Gastroesophageal sphincter (tissue), 4 donors: ENCODE results near the gene ATP4A. TPM values are rescaled to one million over a fixed set of nuclear protein-coding genes. Genes with fewer than 3 reads are reported as not detected.

ENCODE experiments used
- ATAC-seq: fragments of 150-250 bp; one replicate; pipeline ENCODE4 v1.9.1; 2016; ENCODE audit warnings: mild to moderate bottlenecking, moderate library complexity
- H3K27ac ChIP-seq, 4 donors: fragments of 200-600 bp; sonication (generic) in 3 of 4; 1 replicate in 3 of 4; 2 replicates in 1 of 4; pipeline ENCODE4 v1.5.1; 2016 to 2019
- H3K27me3 ChIP-seq: fragments of 200-600 bp; sonication (generic); one replicate; pipeline ENCODE4 v1.5.1; 2019
- H3K36me3 ChIP-seq, 2 donors: fragments of 200-600 bp; sonication (generic); one replicate each; pipeline ENCODE4 v1.5.1; 2019; ENCODE audit warnings: control low read depth in 1 of 2
- H3K4me1 ChIP-seq, 3 donors: fragments of 200-600 bp; sonication (generic); 1 replicate in 2 of 3; 2 replicates in 1 of 3; pipeline ENCODE4 v1.5.1; 2016 to 2019; ENCODE audit warnings: control low read depth in 2 of 3
- H3K4me3 ChIP-seq, 2 donors: fragments of 200-600 bp; sonication (generic); one replicate each; pipeline ENCODE4 v1.5.1; 2019; ENCODE audit warnings: mild to moderate bottlenecking in 1 of 2, moderate library complexity in 1 of 2
- H3K9me3 ChIP-seq, 3 donors: fragments of 200-600 bp; sonication (generic); one replicate each; pipeline ENCODE4 v1.5.1; 2017 to 2019; ENCODE audit warnings: control low read depth in 2 of 3
- EP300 ChIP-seq: sonication (generic); formaldehyde crosslinking; IDR thresholded peaks from one replicate; pipeline ENCODE4 v1.6.1; 2017; ENCODE audit warnings: antibody characterized with exemption, mild to moderate bottlenecking
- POLR2A ChIP-seq, 2 donors: fragments of 450-650 bp; IDR thresholded peaks; one replicate each; pipeline ENCODE4 v1.6.1; 2017; ENCODE audit warnings: antibody characterized with exemption in 2 of 2, mild to moderate bottlenecking in 2 of 2, moderate library complexity in 1 of 2
- POLR2AphosphoS5 ChIP-seq: sonication (generic); formaldehyde crosslinking; IDR thresholded peaks from one replicate; pipeline ENCODE4 v1.6.1; 2017; ENCODE audit warnings: antibody characterized with exemption
- WGBS, 2 donors: methylation state at CpG; one replicate each; pipeline ENCODE4 v1.1.5; 2018; ENCODE audit warnings: low coverage in 1 of 2; 5-methylcytosine and 5-hydroxymethylcytosine counted together
- total RNA-seq, 4 donors: library from RNA; depleted of rRNA; stranded (reverse); fragments of >200 nt; gene quantifications; one replicate each; pipeline ENCODE4 v1.1.0, GENCODE V29; 2016
- TF ChIP-seq, protein P1 (sequence below), 4 experiments: fragments of 200-600 bp in 2 of 4; fragments of 450-650 bp in 2 of 4; sonication (generic) in 1 of 4; IDR thresholded peaks; one replicate each; pipeline ENCODE4 v1.5.1; 2017 to 2019; ENCODE audit warnings: antibody characterized with exemption in 4 of 4, mild to moderate bottlenecking in 2 of 4, moderate library complexity in 2 of 4

Gene ATP4A
- total RNA-seq, 4 donors from 2014 or later = not detected

DNA sequence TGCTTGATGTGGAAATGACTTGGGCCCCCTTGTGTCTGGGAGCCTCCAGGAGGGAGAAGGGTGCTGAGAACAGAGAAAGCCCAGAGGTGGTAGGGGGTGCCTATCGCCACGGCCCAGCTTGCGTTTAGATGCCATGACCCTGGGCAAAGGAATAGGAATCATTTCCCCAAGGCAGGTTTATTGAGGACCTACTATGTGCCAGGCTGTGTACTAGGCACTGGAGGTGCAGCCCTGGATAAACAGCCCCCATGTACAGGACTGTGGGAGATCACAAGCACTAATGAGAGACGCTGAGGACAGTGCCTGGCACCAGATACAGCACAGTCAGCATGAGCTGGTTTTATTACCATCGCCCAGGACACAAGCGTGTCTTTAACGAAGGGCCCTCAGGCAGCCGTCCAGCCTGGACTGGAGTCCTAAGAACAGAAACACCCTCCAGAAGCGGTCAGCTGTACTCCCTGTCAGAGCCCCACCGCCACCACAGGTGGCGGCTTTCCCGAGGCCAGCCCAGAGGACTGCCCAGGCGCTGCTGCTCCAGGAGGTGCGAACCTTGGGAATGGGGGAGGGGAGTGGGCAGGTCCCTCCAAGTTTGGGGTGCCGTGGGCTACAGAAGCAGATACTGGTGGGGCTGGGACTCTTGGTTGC lies 13.5 kb downstream of the ATP4A start:
- H3K36me3 ChIP-seq = peaks cover 0 to 15% of the 10 kb centered on the region in 2 donors
- no peak for ATAC-seq
- 84% methylated on average over 7 of the region's 15 CpGs; no CpG with 5 or more reads in 1 of the 2 donors for WGBS, 2 donors
- H3K4me3 ChIP-seq = no peak overlapping the region
- H3K4me1 ChIP-seq = peaks cover 0 to 35% (median 8%) of the 10 kb centered on the region in 3 donors
- no peaks in the 10 kb centered on the region for H3K27me3 ChIP-seq
- no peak for TF ChIP-seq POLR2A (IDR thresholded peaks at IDR 0.05)
- TF ChIP-seq, protein P1, sequence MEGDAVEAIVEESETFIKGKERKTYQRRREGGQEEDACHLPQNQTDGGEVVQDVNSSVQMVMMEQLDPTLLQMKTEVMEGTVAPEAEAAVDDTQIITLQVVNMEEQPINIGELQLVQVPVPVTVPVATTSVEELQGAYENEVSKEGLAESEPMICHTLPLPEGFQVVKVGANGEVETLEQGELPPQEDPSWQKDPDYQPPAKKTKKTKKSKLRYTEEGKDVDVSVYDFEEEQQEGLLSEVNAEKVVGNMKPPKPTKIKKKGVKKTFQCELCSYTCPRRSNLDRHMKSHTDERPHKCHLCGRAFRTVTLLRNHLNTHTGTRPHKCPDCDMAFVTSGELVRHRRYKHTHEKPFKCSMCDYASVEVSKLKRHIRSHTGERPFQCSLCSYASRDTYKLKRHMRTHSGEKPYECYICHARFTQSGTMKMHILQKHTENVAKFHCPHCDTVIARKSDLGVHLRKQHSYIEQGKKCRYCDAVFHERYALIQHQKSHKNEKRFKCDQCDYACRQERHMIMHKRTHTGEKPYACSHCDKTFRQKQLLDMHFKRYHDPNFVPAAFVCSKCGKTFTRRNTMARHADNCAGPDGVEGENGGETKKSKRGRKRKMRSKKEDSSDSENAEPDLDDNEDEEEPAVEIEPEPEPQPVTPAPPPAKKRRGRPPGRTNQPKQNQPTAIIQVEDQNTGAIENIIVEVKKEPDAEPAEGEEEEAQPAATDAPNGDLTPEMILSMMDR (IDR thresholded peaks at IDR 0.05) = no peak
- TF ChIP-seq POLR2AphosphoS5 = no peak
- no peak for TF ChIP-seq EP300
- H3K9me3 ChIP-seq = no peaks in the 10 kb centered on the region
- H3K27ac ChIP-seq = no peak overlapping the region

- Histone ChIP-seq H3K9me3 (no peaks in the 10 kb centered on the region), H3K4me3 (no peak overlapping the region), H3K27ac (no peak overlapping the region), H3K36me3 (peaks cover 0 to 15% of the 10 kb centered on the region in 2 donors), H3K4me1 (peaks cover 0 to 42% (median 13%) of the 10 kb centered on the region in 3 donors), H3K27me3 (no peaks in the 10 kb centered on the region)
- TF ChIP-seq, protein P1 (IDR thresholded peaks at IDR 0.05) = peak in 3 of 4 experiments; percentile 61 to 81 (median 75)
- no peak for TF ChIP-seq POLR2AphosphoS5
- WGBS, 2 donors = 21 to 23% methylated on average over 5 to 6 of the region's 6 CpGs
- peak; percentile 12 for ATAC-seq
Observed at GRCh38 chr19:35549174-35549788, 14.2 kb downstream of the ATP4A start.

- TF ChIP-seq POLR2AphosphoS5 (no peak), EP300 (no peak), POLR2A (IDR thresholded peaks at IDR 0.05) (no peak)
- TF ChIP-seq, protein P1 (IDR thresholded peaks at IDR 0.05) = no peak
- H3K4me3 ChIP-seq = peak overlapping the region in 1 of 2 donors; percentile 82
- no peak for ATAC-seq
- peaks cover 0 to 44% (median 15%) of the 10 kb centered on the region in 3 donors for H3K4me1 ChIP-seq
- H3K9me3 ChIP-seq = no peaks in the 10 kb centered on the region
- WGBS, 2 donors = 82% methylated on average over 1 of the region's 8 CpGs; no CpG with 5 or more reads in 1 of the 2 donors
- no peaks in the 10 kb centered on the region for H3K27me3 ChIP-seq
- H3K27ac ChIP-seq = no peak overlapping the region
- H3K36me3 ChIP-seq = peaks cover 0 to 23% of the 10 kb centered on the region in 2 donors
Observed at GRCh38 chr19:35546532-35546931, 16.9 kb downstream of the ATP4A start.

- TF ChIP-seq POLR2A (IDR thresholded peaks at IDR 0.05) (no peak), POLR2AphosphoS5 (no peak)
- TF ChIP-seq, protein P1 (IDR thresholded peaks at IDR 0.05) = no peak
- WGBS, 2 donors = 0 to 5% methylated on average over 4 to 8 of the region's 27 CpGs
- peaks cover 0 to 23% of the 10 kb centered on the region in 2 donors for H3K36me3 ChIP-seq
- H3K4me3 ChIP-seq = peak overlapping the region; percentile 50 to 82
- peak overlapping the region; percentile 59 to 91 (median 86) for H3K27ac ChIP-seq
- peak; percentile 46 for ATAC-seq
- H3K9me3 ChIP-seq = no peaks in the 10 kb centered on the region
- peaks cover 0 to 44% (median 15%) of the 10 kb centered on the region in 3 donors for H3K4me1 ChIP-seq
- H3K27me3 ChIP-seq = no peaks in the 10 kb centered on the region
Observed at GRCh38 chr19:35545855-35546381, 17.5 kb downstream of the ATP4A start.
